ENCODE measurements around the gene BABAM1.
A peak's percentile ranks its signal among the peaks of the same experiment; 100 is the strongest.

The BABAM1 gene

GRCh38 chr19:17325133-17325532, 57.9 kb downstream of the BABAM1 start:
- DNase-seq, result no peak

- no peak for DNase-seq
These were observed 58.8 kb downstream of the BABAM1 start for GRCh38 chr19:17325881-17326594.

- no peak for DNase-seq
These were observed 59.3 kb downstream of the BABAM1 start for GRCh38 chr19:17326595-17326966.

- no peak for DNase-seq
These were observed 59.9 kb downstream of the BABAM1 start for GRCh38 chr19:17327068-17327653.

- DNase-seq, result peak; percentile 66
These were observed 60.6 kb downstream of the BABAM1 start for GRCh38 chr19:17327654-17328516.

All from stimulated activated CD4-positive, alpha-beta T cell treated with anti-CD3 and anti-CD28 coated beads, Interleukin-15, amount 100 ng/mL, for 24 hours (primary cell).